GM18507 (cell line): ENCODE data around the gene ALOXE3.

ENCODE experiments used
- DNase-seq: peaks from one replicate; pipeline ENCODE4 v3.0.0; 2011; ENCODE audit warnings: low read depth; ENCODE audit not compliant: insufficient read length; ENCODE audit errors: extremely low spot score
- FAIRE-seq: peaks from 2 replicates; lab custom pipeline; 2011; peaks lifted over from hg19 to GRCh38; lab: Jason Lieb, UNC

ALOXE3 gene

DNA sequence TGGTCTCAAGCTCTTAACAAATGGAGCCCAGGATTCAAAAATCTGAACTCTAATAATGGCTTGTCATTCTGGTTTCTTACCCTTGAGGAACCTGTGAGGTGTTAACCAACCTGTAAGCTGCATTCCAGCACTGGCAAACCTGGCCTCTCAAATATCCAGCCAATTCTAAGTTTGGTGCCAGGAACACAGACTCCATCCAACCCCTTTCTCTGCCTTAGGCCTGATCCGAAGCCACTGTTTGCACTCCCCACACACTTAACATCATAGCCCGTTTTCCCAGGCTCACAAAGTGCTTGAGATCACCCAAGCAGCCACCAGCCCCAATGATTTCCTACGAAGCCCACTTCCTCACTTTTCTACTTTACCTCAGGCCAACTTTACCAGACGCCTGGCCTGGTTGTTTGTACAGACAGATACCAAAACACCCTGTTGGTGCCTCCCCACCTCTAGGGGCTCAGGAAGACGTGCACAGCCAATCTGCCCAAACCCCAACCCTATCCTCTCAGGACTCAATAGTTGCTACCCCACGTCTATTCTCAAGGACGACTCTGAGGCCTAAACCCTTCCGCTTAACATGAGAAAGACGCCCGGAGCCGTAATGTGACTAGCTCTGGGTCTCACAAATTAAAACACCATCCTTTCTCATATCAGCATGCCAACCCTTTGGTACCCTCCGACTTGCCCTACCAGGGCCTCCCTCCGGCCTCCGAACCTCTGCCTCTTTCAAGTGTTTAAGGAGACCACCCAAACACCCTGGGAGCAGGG lies 37.1 kb upstream of the ALOXE3 start:
- no peak for FAIRE-seq
- no peak for DNase-seq

DNA sequence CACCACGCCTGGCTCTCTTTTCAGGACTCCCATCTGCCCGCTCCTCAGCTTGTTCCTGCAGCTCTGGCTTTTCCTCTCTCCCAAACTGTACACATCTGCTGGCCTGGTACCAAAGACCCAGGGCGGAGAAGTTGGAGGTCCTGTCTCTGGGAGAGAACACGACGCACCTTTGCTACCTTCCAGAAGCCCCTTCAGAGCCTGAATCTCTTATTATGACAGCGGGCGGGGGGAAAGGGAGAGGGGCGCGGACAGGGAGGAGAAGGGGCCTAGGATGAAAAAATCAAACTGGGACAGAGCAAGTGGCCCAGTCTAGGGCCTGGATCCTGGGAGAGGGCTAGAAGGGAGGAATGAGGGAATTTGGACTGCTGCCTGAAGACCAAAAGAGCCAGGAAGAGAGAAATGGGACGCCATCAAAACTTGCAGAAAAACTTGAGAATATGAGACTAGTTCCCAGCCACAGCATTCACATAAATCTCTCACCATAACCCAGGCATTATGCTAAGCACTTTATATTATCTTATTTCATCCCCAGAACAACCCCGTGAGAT lies 36.4 kb upstream of the ALOXE3 start:
- DNase-seq (no peak), FAIRE-seq (no peak)

DNA sequence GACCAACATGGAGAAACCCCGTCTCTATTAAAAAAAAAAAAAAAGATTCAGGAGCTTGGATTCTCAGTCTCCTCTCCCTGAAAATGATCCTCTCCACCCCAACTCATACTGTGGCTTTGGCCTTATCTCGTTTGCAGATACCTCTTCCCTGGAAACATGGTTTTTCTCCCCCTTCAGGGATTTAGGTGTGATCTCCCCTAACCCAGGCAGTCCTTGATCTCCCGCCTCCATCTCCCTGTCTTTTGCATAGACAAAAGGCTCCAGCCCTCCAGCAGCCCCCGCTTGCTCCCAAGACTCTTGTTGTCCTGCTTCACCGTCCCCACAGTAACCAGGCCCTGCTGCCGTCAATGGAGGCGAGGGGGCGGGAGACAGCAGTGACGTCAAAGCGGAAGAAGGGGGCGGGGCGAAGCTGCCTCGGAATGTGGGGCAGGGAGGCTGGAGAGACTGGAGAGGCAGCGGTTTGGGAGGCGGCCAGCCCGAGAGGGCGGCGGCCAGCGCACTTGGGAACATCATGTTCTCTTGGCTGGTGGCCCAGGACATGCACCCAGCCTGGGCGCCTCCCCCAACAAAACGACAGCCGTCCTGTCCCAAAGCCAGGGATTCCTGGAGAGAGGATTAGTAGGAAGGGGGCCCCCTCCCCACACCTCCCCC lies 35.8 kb upstream of the ALOXE3 start:
- FAIRE-seq = peak; percentile 29
- DNase-seq = no peak

DNA sequence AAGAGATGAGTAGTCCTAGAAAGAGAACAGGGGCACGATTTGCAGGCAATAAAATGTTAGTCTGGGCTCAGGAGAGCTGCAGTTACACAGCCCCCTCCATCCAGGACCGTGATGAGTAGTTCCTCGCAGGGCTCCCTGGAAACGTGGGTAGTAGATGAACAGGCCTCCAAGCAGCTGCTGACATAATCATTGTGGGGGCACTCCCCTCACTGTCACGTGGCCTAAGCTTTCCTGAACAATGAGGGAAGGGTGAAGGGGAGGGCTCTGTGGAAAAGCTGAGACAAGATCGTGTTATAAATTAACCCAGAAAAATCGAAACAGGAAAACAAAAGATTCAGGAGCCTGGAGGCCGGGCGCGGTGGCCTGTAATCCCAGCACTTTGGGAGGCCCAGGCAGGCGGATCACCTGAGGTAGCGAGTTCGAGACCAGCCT lies 35.2 kb upstream of the ALOXE3 start:
- DNase-seq (no peak), FAIRE-seq (no peak)

DNA sequence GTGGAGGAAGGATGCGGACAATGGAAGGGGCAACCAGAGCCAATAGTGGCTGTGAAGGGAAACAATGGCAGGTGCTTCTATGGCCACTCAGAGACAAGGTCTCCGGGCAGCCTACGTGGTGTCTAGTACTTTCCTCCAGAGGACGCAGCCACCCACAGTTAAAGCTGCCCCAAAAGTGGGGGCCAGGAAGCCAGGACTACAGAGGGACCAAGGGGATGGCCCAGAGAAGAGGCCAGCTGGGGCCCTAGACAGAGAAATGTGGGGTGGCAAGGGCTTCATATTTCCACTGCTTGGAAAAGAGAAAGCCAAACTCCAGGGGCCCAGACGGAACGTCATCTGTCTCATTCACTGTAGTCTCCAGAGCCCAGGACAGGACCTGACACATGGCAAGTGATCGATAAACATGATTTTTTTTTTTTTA lies 34.7 kb upstream of the ALOXE3 start:
- DNase-seq (no peak), FAIRE-seq (no peak)

DNA sequence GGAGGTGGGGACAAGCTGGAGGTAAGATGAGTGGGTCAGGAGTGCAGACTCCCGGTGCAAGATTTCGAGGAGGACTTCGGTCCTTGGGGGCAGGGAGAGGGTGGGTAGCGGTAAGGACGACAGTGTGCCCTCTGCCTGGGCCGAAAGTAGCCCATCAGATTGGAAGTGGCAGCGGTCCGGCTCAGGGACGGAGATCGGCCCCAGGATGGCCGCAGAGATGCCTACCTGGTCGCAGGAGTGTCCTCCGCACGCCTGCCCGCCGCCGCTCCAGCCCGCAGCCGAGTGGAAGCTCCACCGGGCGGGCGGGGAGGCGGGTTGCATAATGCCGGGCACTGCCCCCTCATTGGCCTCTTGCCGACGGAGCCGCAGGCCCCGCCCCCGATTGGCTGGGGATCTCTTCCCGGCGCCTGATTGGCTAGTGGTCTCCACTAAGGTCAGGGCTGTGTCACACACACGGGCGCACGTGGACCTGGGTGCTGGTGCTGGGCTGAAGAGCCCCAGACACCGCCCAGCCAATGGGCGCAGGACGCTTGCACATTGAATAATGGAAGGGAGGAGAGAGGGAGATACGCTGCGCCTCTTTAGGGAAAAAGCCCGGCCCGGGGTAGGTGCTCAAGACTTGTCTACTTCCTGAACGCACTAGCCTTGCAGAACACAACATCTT lies 33.9 kb upstream of the ALOXE3 start, which contains the start of gene PER1:
Gene PER1, minus strand, starts transcription at position 293 of the 664 bp plus-strand sequence. CDS start 1,698 bp downstream, outside the sequence.
- peak; percentile 91 for FAIRE-seq
- no peak for DNase-seq

DNA sequence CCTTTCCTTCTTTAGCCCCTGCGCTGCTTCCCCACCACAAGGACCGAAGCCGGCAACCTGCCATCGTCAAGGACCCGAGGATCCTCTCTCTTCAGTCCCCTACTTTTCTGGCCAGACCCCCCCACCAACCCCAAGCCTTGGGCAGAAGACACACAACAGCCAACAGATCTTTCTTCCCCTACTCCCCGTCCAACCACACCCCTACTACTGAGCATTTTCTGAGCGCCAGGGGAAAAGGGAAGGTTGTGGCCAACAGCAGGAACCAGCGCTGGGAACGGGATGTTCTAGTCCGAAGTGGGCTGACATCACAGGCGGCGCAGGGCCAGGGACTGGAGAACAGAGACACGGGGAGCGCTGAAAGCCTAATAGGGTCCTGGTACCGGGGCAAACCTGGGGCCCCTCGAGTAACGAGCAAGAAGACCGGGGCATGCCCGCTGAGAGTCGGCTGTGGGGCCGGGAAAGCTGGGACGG lies 33.4 kb upstream of the ALOXE3 start:
- FAIRE-seq (no peak), DNase-seq (no peak)

DNA sequence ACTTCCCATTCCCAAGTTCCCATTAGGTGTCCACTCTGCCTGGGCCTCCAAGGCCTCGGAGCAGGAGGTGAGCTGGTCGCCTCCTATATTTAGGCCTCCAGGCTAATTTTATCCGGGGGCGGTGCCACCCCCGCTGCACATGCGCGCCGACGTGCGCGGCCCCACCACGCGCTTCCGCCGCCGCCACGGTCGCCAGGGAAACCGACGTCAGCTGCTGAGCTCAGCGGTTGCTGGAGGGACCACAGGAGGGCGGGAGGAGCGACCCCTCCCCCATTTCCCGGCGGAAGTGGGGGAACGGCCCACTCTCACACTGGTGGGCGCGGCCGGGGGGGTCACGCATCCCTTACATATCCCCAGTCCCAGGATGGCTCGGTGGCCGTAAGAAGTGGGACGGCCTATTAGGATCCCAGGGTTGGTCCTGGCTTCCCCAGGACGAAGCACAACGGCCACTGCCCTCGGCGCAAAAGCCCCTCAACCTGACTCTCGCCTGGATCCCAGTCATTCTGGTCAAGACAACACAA lies 32.9 kb upstream of the ALOXE3 start:
- DNase-seq (peak; percentile 83), FAIRE-seq (peak; percentile 93)

DNA sequence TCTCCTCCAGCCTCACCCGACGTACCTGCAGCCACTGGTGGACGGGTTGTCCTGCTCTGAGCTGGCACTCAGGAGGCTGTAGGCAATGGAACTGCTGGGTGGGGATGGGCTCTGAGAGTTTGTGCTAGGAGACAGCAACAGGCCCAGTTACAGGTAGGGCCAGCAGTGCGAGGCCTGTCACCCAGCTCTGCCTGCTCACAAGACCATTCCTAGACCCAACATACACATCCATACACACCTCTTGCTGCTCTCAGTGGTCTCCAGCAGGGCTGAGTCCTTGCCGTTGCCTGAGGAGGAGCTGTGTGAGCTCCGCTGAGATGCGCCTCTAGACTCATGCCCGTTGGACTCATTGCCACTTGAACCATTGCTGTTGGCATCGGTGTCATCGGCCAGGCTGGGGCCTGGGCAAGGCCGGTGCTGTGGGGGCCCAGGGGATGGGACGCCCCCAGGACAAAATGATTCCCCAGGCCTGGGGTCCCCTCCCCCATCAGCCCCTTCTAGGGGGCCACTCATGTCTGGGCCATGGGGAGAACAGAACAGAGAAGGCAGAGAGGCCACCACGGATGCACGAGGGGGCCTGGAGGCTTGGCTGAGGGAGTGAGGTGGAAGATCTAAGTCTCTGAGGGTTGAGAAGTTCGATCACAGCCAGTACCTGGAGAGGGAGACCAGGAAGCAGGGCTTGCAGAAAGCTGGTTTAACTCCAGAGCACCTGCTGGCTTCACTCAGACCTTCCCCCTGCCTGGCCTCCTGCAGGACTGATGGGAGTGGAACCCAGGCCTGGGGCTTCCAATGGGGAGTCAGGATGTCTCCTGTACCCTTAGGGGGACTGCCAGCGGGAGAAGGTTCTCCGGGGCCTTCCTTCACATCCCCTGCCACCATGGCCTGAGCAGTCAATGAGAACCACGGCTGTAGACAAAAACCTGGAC lies 32.1 kb upstream of the ALOXE3 start:
- DNase-seq = no peak
- no peak for FAIRE-seq

DNA sequence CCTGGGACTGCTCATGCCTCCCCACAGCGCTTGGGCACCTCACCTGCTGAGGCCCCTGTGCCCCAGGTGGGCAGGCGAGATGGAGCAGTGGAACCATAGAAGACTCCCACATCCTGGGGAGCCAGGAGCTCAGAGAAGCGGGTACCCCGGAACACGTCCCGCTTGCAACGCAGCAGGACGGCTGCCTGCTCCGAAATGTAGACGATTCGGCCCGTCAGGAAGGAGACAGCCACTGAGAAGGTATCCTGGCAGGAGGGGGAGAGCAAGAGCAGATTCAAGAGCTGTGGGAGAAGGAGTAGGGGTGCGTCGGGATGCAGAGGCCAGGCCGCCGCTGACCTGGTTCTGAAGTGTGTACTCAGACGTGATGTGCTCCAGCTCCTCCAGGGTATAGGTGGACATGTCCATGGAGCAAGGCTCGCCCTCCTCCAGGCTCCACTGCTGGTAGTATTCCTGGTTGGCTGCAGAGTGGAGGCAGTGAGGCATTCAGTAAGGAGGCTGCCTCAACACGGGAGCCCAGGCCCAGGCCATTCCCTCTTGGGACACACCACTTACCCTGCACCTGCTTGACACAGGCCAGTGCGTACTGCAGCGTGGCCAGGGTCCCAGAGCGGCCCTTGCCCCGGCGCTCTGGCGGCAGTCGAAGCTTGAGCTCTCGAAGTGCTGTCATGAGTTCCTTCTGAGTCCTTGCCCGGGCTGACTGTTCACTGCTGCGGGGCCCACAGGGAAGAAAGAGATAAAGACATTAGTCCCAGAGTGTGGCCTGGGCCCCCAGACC lies 31.3 kb upstream of the ALOXE3 start:
- DNase-seq (no peak), FAIRE-seq (no peak)

DNA sequence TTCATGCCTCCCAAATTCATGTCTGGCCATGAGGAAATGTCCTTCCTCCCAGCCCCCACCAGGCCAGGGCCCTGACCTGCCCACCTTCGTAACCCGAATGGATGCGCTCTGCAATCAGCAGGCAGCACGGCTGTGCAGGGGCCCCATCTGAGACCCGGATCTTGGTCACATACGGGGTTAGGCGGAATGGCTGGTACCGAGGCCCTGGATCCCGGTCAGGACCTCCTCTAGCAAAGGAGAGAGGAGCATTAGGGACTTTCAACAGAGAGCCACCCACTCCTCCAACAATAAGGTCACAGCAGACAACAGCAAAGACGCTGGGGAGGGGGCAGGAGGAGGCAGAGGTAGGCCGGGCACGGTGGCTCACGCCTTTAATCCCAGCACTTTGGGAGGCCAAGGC lies 30.2 kb upstream of the ALOXE3 start:
- DNase-seq = no peak
- no peak for FAIRE-seq

DNA sequence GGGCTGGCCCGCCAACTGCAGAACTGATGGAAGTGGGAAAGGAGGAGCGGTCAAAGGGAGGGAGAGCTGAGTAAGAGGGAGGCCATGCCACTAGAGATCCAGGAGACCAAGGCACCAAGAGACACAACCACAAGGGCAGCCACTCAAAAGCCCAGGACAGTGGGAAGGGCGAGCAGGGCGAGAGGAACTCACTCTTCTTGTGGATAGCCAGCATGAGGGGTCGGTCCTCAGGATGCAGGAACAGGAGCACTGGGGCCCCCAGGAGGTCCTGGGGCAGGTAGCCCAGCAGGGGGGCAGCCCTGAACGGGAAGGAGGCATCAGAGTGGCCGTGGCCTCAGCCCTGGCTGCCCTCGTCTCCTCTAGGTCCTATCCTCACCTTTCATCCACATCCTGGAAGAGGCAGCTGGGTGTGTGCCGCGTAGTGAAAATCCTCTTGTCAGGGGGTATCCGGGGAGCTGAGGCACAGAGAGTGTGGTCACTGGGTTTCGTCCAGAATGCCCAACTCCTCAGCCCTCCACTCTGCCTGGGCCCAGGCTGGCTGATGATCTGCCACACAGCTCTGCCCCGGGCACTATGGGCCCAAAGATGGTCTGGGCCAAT lies 29.6 kb upstream of the ALOXE3 start:
- no peak for FAIRE-seq

DNA sequence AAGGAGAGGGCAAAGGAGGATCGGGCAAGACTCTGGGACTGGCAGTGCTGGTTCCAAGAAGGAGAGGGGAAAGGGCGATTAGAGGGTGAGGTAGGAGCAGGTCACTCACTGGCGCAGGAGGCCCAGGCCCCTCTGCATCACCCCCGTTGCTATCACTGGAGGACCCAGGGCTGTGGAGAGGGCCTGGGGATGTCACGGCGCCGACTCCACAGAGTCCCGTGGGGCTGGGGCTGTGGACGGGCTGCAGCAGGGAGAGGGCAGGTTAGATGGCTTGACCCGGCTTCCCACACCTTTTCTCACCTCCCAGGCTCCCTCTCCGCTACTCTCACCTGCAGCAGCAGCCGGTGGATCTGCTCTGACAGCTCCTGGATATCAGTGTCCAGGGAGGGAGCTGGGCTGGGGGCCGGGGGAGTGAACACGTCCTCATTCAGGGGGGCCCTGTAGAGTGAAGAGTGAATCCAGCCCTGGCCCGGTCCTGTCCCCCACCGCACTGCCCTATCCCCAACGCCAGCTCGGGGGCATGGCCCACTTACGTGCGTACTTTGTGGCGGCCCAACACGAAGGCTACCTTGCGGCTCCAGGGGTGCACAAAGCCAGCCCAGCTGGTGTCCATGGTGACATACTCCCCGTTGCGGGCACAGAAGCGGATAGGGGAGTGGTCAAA lies 29.0 kb upstream of the ALOXE3 start:
- FAIRE-seq = no peak

More for the DNA sequence above, 29.6 kb upstream of the ALOXE3 start:
- DNase-seq = no peak

DNA sequence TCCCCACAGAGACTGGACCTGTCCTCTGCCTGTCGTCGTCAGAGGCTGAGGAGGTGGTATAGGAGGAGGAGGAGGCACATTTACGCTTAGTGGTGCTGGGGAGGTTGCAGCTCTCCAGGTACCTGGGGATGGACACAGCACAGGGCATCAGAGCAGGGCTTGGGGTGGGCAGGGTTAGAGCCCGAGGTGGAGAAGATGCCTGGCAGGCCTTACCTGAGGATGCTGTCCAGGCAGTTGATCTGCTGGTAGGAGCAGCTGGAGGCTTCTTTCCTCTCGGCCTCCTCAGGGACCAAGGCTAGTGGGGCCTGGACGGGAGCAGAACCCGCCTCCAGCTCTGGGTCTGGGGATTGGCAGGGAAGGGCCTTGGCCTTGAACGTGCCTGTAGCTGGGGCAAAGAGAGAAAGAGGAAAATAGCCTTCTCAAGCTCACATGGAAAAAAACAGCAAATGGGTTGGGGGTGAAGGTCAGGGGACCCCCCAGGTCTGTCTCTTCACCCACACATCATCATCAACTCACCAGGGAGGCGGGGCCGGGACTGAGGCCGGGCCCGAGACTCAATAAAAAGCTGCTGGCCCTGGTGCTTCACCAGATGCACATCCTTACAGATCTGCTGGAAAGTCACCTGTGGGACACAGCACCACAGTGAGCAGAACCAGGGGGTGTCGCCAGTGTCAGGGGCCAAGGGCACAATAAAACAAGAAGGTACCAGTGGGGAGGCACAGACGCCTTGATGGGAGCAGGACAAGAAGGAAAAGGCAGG lies 28.2 kb upstream of the ALOXE3 start:
- FAIRE-seq = no peak
- no peak for DNase-seq

More for the DNA sequence above, 29.0 kb upstream of the ALOXE3 start:
- no peak for DNase-seq

DNA sequence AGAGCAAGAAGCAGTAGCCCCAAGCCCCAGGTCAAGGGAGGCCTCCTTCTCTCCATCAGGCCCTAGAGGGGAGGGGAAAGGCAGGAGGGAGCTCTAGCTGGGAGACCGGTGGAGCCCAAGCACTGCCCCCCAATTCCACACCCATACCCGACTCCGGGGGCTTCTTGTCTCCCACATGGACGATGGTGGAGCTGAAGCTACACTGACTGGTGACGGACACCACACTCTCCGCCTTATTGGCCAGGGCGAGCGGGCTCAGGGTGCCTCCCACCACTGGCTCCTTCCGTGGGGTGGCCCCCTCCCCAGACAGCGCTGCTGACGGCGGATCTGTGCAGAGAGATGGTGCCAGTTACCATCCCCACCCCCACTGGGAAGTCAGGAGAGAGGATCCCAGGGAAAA lies 27.5 kb upstream of the ALOXE3 start:
- no peak for FAIRE-seq
- DNase-seq = no peak

DNA sequence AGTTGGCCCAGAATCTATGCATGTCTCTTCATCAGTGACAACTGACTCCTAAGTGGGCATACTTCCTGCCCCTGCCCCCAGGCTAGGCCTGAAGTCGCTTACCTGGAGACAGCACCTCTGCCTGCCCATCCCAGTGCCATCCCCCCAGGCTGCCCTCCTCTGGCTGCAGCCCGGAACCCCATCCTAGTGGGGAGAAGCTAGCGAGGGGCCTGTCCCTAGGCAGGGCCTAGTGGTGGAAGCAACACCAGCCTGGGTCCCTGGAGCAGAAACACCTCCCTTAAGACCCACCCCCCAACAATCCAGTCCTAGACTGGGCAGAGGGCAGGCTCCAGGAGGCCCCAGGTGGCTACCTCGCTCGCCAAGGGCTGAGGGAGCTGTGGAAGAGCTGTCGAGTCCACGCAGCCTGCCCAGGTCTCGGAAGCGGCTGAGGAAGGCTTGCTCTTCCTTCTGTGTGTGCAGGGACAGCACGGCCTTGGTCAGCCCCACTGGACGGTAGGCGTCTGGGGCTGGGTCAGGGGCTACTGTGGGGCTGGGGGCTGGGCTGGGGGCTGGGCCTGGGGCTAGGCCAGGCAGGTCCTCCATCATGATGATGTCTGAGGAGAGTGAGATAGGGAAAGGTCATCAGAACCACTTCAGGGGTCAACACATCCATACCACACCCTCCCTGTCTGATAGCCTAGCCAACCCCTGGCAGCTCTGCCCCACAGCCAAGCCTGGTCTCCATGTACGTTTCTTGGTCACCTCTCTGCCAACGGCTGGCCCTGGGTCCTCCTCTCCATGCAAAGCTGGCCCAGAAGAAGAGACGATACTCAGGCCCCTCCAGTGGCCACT lies 26.3 kb upstream of the ALOXE3 start:
- DNase-seq = no peak
- FAIRE-seq = no peak
